Dermis microvascular lymphatic vessel endothelial cell (primary cell): ENCODE results near the gene PLB1. TPM values are rescaled to one million over a fixed set of nuclear protein-coding genes. Genes with fewer than 3 reads are reported as not detected.

Experiments
- DNase-seq, 2 donors: peaks; one replicate each; pipeline versions ENCODE4 v3.0.0 to v3.0.0-alpha.2; 2010; ENCODE audit warnings: low read depth in 2 of 2
- total RNA-seq: library from RNA; depleted of rRNA; stranded (reverse); fragments of >200 nt; gene quantifications from 2 replicates; pipeline ENCODE4 v1.2.1, GENCODE V29; 2014

Gene PLB1
- total RNA-seq, 1 donor from 2014 or later: 0.26 TPM

DNA sequence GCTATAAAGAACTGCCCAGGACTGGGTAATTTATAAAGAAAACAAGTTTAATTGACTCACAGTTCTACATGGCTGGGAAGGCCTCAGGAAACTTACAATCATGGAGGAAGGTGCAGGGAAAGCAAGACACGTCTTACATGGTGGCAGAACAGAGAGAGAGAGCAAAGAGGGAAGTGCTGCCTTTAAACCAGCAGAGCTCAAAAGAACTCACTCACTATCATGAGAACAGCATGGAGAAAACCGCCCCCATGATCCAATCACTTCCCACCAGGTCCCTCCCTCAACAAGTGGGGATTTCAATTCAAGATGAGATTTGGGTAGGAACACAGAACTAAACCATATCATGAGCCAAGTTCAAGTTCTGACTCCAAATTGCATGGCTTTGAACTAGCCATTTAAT is 193.0 kb downstream of the PLB1 start:
- DNase-seq: no peak

DNA sequence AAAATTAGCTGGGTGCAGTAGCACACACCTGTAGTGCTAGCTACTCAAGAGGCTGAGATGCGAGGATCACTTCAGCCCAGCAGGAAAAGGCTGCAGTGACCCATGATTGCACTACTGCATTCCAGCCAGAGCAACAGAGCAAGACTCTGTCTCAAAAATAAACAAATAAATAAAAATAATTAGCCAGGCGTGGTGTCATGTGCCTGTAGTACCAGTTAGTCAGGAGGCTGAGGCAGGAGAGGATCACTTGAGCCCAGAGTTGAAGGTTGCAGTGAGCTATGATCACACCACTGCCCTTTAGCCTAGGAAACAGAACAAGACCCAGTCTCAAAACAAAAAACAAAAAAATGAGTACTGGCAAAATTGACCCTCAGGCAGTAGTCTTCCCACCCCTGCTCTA is 193.9 kb downstream of the PLB1 start:
- DNase-seq: no peak

DNA sequence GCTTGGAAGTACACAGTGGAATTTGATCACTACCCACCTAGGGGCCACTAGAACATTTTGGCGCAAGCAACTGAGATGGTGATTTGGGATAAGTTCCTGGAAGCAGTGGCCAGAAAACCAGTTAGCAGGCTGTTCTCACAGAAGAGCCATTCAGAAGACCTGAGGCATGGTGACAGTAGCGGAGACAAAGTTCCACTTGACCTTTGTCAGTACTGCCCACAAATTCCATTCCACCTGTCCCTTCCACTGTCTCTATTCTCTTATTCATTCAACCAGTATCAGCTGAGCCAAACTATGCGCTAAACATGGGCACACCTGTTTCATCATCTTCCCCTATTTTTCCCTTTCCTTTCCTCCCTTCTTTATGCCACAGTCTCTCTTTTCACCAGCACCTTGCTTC is 196.6 kb downstream of the PLB1 start:
- DNase-seq: no peak

DNA sequence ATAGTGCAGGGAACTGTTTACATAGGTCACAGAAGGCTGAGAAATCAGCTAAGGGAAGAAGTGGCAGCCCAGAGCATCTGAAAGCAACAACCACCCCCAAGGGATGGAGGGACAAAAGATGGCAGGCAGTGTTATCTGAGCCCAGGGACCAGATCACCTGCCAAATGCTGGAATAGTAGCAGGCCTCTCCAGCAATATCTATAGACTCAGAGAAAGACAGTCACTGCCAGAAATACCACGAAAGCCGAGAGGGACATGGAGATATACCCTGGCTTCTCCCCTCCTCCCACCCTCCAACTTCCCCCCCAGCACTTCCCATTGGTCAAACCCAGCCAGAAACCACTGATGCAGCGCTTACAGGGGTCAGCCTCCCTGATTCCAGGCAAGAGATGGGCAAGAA is 197.4 kb downstream of the PLB1 start:
- no peak for DNase-seq

Other genes starting within 250 kb of the PLB1 start
- 18.0 and 37.3 TPM in 2 replicates for gene FOSL2, start 103.2 kb upstream of the PLB1 start, total RNA-seq